Stomach (tissue), 9 donors: Measurements from ENCODE around the gene IL10RB. TPM values are rescaled to one million over a fixed set of nuclear protein-coding genes. Genes with fewer than 3 reads are reported as not detected.

ENCODE experiments used
- DNase-seq, 2 donors: peaks; one replicate each; pipeline versions ENCODE4 v3.0.0 to v3.0.0-alpha.2; 2013 to 2019
- H3K27ac ChIP-seq, 5 donors: fragments of 200-600 bp in 4 of 5; sonication (generic) in 4 of 5; one replicate each; pipeline ENCODE4 v1.5.1; 2013 to 2019; ENCODE audit warnings: mild to moderate bottlenecking in 1 of 5, moderate library complexity in 1 of 5
- H3K27me3 ChIP-seq, 3 donors: fragments of 200-600 bp; sonication (generic); one replicate each; pipeline ENCODE4 v1.5.1; 2017 to 2019; ENCODE audit warnings: mixed run types in 1 of 3
- H3K36me3 ChIP-seq, 4 donors: fragments of 200-600 bp; sonication (generic); 1 replicate in 3 of 4; 2 replicates in 1 of 4; pipeline ENCODE4 v1.5.1; 2016 to 2019
- H3K4me1 ChIP-seq, 4 donors: fragments of 200-600 bp; sonication (generic); one replicate each; pipeline ENCODE4 v1.5.1; 2016 to 2019
- H3K4me3 ChIP-seq, 4 donors: fragments of 200-600 bp; sonication (generic) in 3 of 4; one replicate each; pipeline ENCODE4 v1.5.1; 2016 to 2019; ENCODE audit warnings: mild to moderate bottlenecking in 1 of 4
- H3K9me3 ChIP-seq, 4 donors: fragments of 200-600 bp; sonication (generic); one replicate each; pipeline ENCODE4 v1.5.1; 2016 to 2019
- CTCF ChIP-seq, 7 experiments: fragments of 450-650 bp in 4 of 7; fragments of 200-600 bp in 3 of 7; sonication (generic) in 3 of 7; IDR thresholded peaks; one replicate each; pipeline ENCODE4 v1.5.1; 2016 to 2019; ENCODE audit warnings: antibody characterized with exemption in 7 of 7, control low read depth in 2 of 7, mild to moderate bottlenecking in 1 of 7
- EP300 ChIP-seq: sonication (generic); formaldehyde crosslinking; IDR thresholded peaks from one replicate; pipeline ENCODE4 v1.6.1; 2017; ENCODE audit warnings: antibody characterized with exemption
- POLR2A ChIP-seq, 4 donors: fragments of 450-650 bp; IDR thresholded peaks; one replicate each; pipeline ENCODE4 v1.6.1; 2016; ENCODE audit warnings: antibody characterized with exemption in 4 of 4, control low read depth in 2 of 4, mild to moderate bottlenecking in 1 of 4, moderate library complexity in 1 of 4
- POLR2AphosphoS5 ChIP-seq, 3 donors: sonication (generic); formaldehyde crosslinking; IDR thresholded peaks; one replicate each; pipeline ENCODE4 v1.6.1; 2016; ENCODE audit warnings: antibody characterized with exemption in 3 of 3
- WGBS, 5 donors: extraction: QIAGEN DNeasy Blood & Tissue Kit in 3 of 5; methylation state at CpG; one replicate each; pipeline versions ENCODE4 v1.1.5 to v1.1.7; 2013 to 2018; 5-methylcytosine and 5-hydroxymethylcytosine counted together
- intact Hi-C: fragments of 100-400 bp; cut with DNase I; formaldehyde crosslinking; loops from one replicate; pipeline ENCODE4 v1.15.1; 2023; ENCODE audit warnings: low total_unique reads
- polyA plus RNA-seq, 3 donors: library from polyadenylated mRNA; stranded (reverse); fragments of 200-250 nt; gene quantifications; one replicate each; pipeline ENCODE4 v1.2.3, GENCODE V29; 2013
- total RNA-seq, 5 donors: library from RNA; depleted of rRNA; stranded (reverse); fragments of >200 nt; gene quantifications; one replicate each; pipeline versions ENCODE4 v1.1.0 to v1.2.3, GENCODE V29; 2014 to 2016
- donor health status: healthy with polysubstance abuse.
- donor health status: Bipolar disorder and iron deficiency.
- donor health status: healthy.

Gene IL10RB
- total and polyA plus RNA-seq, 8 donors: 10.3 to 55.3 (median 18.8) TPM; not detected in 1

DNA sequence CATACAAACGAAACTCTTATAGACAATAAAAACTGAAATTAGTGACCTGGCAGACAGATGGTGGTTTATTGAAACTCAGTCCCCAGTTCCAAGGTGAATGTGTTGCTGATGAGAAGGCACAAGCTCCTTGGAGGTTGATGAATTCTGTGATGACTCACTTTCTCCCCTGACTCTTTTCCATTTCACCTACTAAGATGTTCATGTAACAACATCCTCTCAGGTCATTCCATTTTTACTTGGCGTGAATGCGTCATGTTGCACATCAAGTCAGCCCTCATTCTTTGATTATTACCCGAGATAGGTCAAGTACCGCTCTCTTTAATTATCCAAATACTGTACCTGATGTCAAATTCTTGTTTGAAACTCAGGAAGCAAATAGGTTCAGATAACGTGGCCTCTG, 10.1 kb upstream of the IL10RB start:
- Histone ChIP-seq H3K4me3 (no peak overlapping the region), H3K27me3 (no peaks in the 10 kb centered on the region), H3K4me1 (no peaks in the 10 kb centered on the region), H3K9me3 (no peaks in the 10 kb centered on the region), H3K36me3 (peaks cover 40 to 80% (median 79%) of the 10 kb centered on the region in 4 donors), H3K27ac (no peak overlapping the region)
- TF ChIP-seq CTCF (IDR thresholded peaks at IDR 0.05): no peak
- TF ChIP-seq EP300: no peak
- TF ChIP-seq POLR2A (IDR thresholded peaks at IDR 0.05): no peak
- no peak for TF ChIP-seq POLR2AphosphoS5 (IDR thresholded peaks at IDR 0.05)
- 89 to 93% (median 91%) methylated on average over 6 of the region's 6 CpGs for WGBS, 5 donors
- intact Hi-C loops: no loop called here
- no peak for DNase-seq

DNA sequence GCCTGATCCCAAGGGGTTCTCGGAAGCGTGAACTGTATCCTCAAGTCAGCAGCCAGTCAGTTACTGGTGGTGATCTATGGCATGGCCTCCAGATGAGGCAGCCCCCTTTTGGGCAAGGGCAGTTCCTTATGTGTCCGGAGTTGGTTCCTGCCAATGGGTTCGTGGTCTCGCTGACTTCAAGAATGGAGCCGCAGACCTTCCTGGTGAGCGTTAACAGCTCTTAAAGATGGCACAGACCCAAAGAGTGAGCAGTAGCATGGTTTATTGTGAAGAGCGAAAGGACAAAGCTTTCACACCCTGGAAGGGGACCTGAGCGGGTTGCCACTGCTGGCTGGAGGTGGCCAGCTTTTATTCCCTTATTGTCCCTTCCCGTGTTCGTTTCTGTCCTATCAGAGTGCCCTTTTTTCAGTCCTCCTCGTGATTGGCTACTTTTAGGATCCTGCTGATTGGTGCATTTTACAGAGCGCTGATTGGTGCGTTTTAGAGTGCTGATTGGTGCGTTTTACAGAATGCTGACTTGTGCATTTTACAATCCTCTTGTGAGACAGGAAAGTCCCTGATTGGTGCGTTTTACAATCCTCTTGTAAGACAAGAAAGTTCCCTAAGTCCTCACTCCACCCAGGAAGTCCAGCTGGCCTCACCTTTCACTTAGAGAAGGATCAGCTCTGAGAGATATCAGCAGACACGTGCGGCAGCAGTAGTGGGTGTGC, 8.9 kb upstream of the IL10RB start:
- H3K4me3 ChIP-seq: no peak overlapping the region
- H3K9me3 ChIP-seq: no peaks in the 10 kb centered on the region
- intact Hi-C loops: no loop called here
- no peak for TF ChIP-seq EP300
- TF ChIP-seq POLR2AphosphoS5 (IDR thresholded peaks at IDR 0.05): no peak
- no peak for TF ChIP-seq POLR2A (IDR thresholded peaks at IDR 0.05)
- no peak for TF ChIP-seq CTCF (IDR thresholded peaks at IDR 0.05)
- peaks cover 31 to 68% (median 66%) of the 10 kb centered on the region in 4 donors for H3K36me3 ChIP-seq
- no peak for DNase-seq
- H3K27me3 ChIP-seq: no peaks in the 10 kb centered on the region
- no peak overlapping the region for H3K27ac ChIP-seq
- peaks cover 0 to 7% (median 0%) of the 10 kb centered on the region in 4 donors for H3K4me1 ChIP-seq
- WGBS, 5 donors: 93 to 97% (median 96%) methylated on average over 18 of the region's 18 CpGs

DNA sequence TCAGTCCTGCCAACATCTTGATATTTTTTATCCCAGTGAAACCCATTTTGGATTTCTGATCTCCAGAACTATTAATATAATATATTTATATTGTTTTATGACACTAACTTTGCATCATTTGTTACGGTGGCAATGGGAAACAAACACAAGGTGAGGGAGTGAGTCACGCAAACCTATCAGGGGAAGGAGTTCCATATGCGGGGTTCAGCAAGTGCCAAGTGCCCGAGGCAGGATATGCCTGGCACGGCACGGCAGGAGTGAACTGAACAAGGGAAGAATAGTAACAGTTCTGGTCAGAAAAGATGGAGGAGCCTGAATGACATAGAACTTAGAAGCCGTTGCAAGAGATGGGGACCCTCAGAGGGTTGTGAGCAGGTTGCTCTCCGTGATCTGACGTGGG, 7.7 kb upstream of the IL10RB start:
- 92 to 99% (median 98%) methylated on average over 9 of the region's 9 CpGs for WGBS, 5 donors
- Histone ChIP-seq H3K27ac (no peak overlapping the region), H3K27me3 (no peaks in the 10 kb centered on the region), H3K4me1 (peaks cover 0 to 7% (median 0%) of the 10 kb centered on the region in 4 donors), H3K9me3 (no peaks in the 10 kb centered on the region), H3K36me3 (peaks cover 22 to 64% (median 62%) of the 10 kb centered on the region in 4 donors), H3K4me3 (no peak overlapping the region)
- TF ChIP-seq POLR2AphosphoS5 (IDR thresholded peaks at IDR 0.05): no peak
- no peak for DNase-seq
- intact Hi-C loops: no loop called here

- peaks cover 0 to 7% (median 0%) of the 10 kb centered on the region in 4 donors for H3K4me1 ChIP-seq
- H3K27ac ChIP-seq: no peak overlapping the region
- WGBS, 5 donors: 65 to 84% (median 84%) methylated on average over 2 of the region's 2 CpGs
- no peak for TF ChIP-seq POLR2A (IDR thresholded peaks at IDR 0.05)
- no peak for TF ChIP-seq CTCF (IDR thresholded peaks at IDR 0.05)
- no peak for TF ChIP-seq EP300
- TF ChIP-seq POLR2AphosphoS5 (IDR thresholded peaks at IDR 0.05): no peak
- no peaks in the 10 kb centered on the region for H3K27me3 ChIP-seq
- intact Hi-C loops: no loop called here
- no peaks in the 10 kb centered on the region for H3K9me3 ChIP-seq
- H3K4me3 ChIP-seq: no peak overlapping the region
- no peak for DNase-seq
- H3K36me3 ChIP-seq: peaks cover 14 to 62% (median 55%) of the 10 kb centered on the region in 4 donors
Observed at GRCh38 chr21:33259428-33259827, 6.7 kb upstream of the IL10RB start.

GRCh38 chr21:33259995-33260394, 6.2 kb upstream of the IL10RB start:
- intact Hi-C loops: no loop called here
- DNase-seq: no peak
- no peaks in the 10 kb centered on the region for H3K27me3 ChIP-seq
- WGBS, 5 donors: 59 to 69% (median 67%) methylated on average over 7 of the region's 7 CpGs
- peaks cover 0 to 12% (median 0%) of the 10 kb centered on the region in 4 donors for H3K4me1 ChIP-seq
- no peak for TF ChIP-seq EP300
- no peak for TF ChIP-seq CTCF (IDR thresholded peaks at IDR 0.05)
- TF ChIP-seq POLR2AphosphoS5 (IDR thresholded peaks at IDR 0.05): no peak
- TF ChIP-seq POLR2A (IDR thresholded peaks at IDR 0.05): no peak
- H3K4me3 ChIP-seq: no peak overlapping the region
- no peaks in the 10 kb centered on the region for H3K9me3 ChIP-seq
- peaks cover 9 to 57% (median 49%) of the 10 kb centered on the region in 4 donors for H3K36me3 ChIP-seq
- H3K27ac ChIP-seq: no peak overlapping the region
